GM12801 (cell line): ENCODE data around the gene MCCD1.
A peak's percentile ranks its signal among the peaks of the same experiment; 100 is the strongest.

Experiments
- CTCF ChIP-seq: IDR thresholded peaks from one replicate; pipeline ENCODE4 v1.5.1; 2011; ENCODE audit warnings: control low read depth; ENCODE audit not compliant: insufficient read length; ENCODE audit errors: extremely low read depth

The MCCD1 gene

GRCh38 chr6:31490115-31490873, 38.5 kb upstream of the MCCD1 start:
- TF ChIP-seq CTCF = no peak

- peak; percentile 6 for TF ChIP-seq CTCF
These were observed 34.7 kb upstream of the MCCD1 start for GRCh38 chr6:31493875-31494694.

GRCh38 chr6:31495580-31495979, 33.2 kb upstream of the MCCD1 start:
- no peak for TF ChIP-seq CTCF

GRCh38 chr6:31497531-31498476, 31.0 kb upstream of the MCCD1 start, which contains the start of gene MICB:
TSS of gene MICB (plus strand) at chr6:31498145. CDS start at chr6:31498194, 49 bp downstream.
- TF ChIP-seq CTCF = no peak

- TF ChIP-seq CTCF = no peak
These were observed 30.0 kb upstream of the MCCD1 start for GRCh38 chr6:31498748-31499147.

- TF ChIP-seq CTCF = no peak
These were observed 26.2 kb upstream of the MCCD1 start for GRCh38 chr6:31502586-31502985.

- TF ChIP-seq CTCF = no peak
These were observed 18.8 kb upstream of the MCCD1 start for GRCh38 chr6:31510007-31510406.
